Left kidney (tissue), 2 donors: ENCODE results near the gene PCDH10. TPM values are rescaled to one million over a fixed set of nuclear protein-coding genes. Genes with fewer than 3 reads are reported as not detected.
"Not testable (repeated sequence)": the region's sequence is repeated elsewhere in the genome, so short reads cannot be mapped to it uniquely, and the experiment has no call there.

Source experiments
- DNase-seq: peaks from one replicate; pipeline ENCODE4 v3.0.0-alpha.2; 2013
- polyA plus RNA-seq: library from polyadenylated mRNA; unstranded; fragments of 120-200 nt; gene quantifications from one replicate; pipeline ENCODE4 v1.2.1, GENCODE V29; 2013; ENCODE audit not compliant: insufficient read length

PCDH10 gene
- polyA plus RNA-seq, 1 donor = 7.4 TPM

GRCh38 chr4:133190098-133190497, 41.0 kb downstream of the PCDH10 start:
- DNase-seq = no peak

- no peak for DNase-seq
Observed at GRCh38 chr4:133208694-133209285, 59.7 kb downstream of the PCDH10 start.

GRCh38 chr4:133233922-133234321, 84.8 kb downstream of the PCDH10 start:
- DNase-seq = no peak

GRCh38 chr4:133240451-133240850, 91.4 kb downstream of the PCDH10 start:
- not testable (repeated sequence) for DNase-seq
